IMR-90 (cell line): ENCODE measurements around the gene SERPINB5. TPM values are rescaled to one million over a fixed set of nuclear protein-coding genes. Genes with fewer than 3 reads are reported as not detected.

Source experiments
- polyA plus RNA-seq, 3 experiments: library from polyadenylated mRNA; depleted of rRNA; stranded (reverse); fragments of >200 nt; gene quantifications; 2 replicates each; pipeline ENCODE4 v1.2.3, GENCODE V29; 2012; ENCODE audit warnings: low replicate concordance in 1 of 3
- total RNA-seq: library from RNA; depleted of rRNA; stranded (reverse); fragments of >200 nt; gene quantifications from 2 replicates; pipeline ENCODE4 v1.2.3, GENCODE V29; 2012; rRNA removed

SERPINB5 gene
- total and polyA plus RNA-seq, 2 of the 4 experiments (the other 2 are of a cell fraction): not detected

Other genes with a start within 250 kb of the SERPINB5 start
- 0.54 and 0.56 TPM in 2 replicates for gene BCL2, start 157.2 kb upstream of the SERPINB5 start, total RNA-seq
- gene BCL2, start 157.2 kb upstream of the SERPINB5 start, polyA plus RNA-seq (2012; rRNA removed): 0.24 and 0.33 TPM in 2 replicates
- 21.5 and 23.3 TPM in 2 replicates for gene KDSR, start 109.8 kb upstream of the SERPINB5 start, total RNA-seq
- 19.3 and 21.9 TPM in 2 replicates for gene KDSR, start 109.8 kb upstream of the SERPINB5 start, polyA plus RNA-seq (2012; rRNA removed)
- 31.5 and 41.1 TPM in 2 replicates for gene VPS4B, start 54.5 kb upstream of the SERPINB5 start, total RNA-seq
- 14.3 and 16.2 TPM in 2 replicates for gene VPS4B, start 54.5 kb upstream of the SERPINB5 start, polyA plus RNA-seq (2012; rRNA removed)
- gene SERPINB12, start 65.4 kb downstream of the SERPINB5 start, total RNA-seq: not detected in 2 replicates
- gene SERPINB12, start 65.4 kb downstream of the SERPINB5 start, polyA plus RNA-seq (2012; rRNA removed): not detected in 2 replicates
- gene SERPINB13, start 110.4 kb downstream of the SERPINB5 start, total RNA-seq: not detected in 2 replicates
- not detected in 2 replicates for gene SERPINB13, start 110.4 kb downstream of the SERPINB5 start, polyA plus RNA-seq (2012; rRNA removed)
- not detected in 2 replicates for gene SERPINB4, start 167.3 kb downstream of the SERPINB5 start, total RNA-seq
- gene SERPINB4, start 167.3 kb downstream of the SERPINB5 start, polyA plus RNA-seq (2012; rRNA removed): not detected in 2 replicates
- gene SERPINB3, start 184.9 kb downstream of the SERPINB5 start, total RNA-seq: not detected in 2 replicates
- not detected in 2 replicates for gene SERPINB3, start 184.9 kb downstream of the SERPINB5 start, polyA plus RNA-seq (2012; rRNA removed)
- gene SERPINB11, start 226.0 kb downstream of the SERPINB5 start, total RNA-seq: 0.18 TPM in 1 of 2 replicates, not detected in the other
- 0.12 TPM in 1 of 2 replicates, not detected in the other for gene SERPINB11, start 226.0 kb downstream of the SERPINB5 start, polyA plus RNA-seq (2012; rRNA removed)